GM12878 (cell line): Measurements from ENCODE around the gene FARSB. TPM values are rescaled to one million over a fixed set of nuclear protein-coding genes. Genes with fewer than 3 reads are reported as not detected.

Experiments used
- ATAC-seq: fragments of 200-7000 bp; cut with Tn5 transposase; 3 replicates; pipeline ENCODE4 v1.9.1; 2020; ENCODE audit warnings: mild to moderate bottlenecking, moderate library complexity
- BruUV-seq: library from RNA; stranded (reverse); fragments of 400-500 nt; replicated peaks from 2 replicates; lab custom pipeline; 2021; lab: Mats Ljungman, UMichigan
- CTCF ChIA-PET: fragments of 300-600 bp; sonication (Branson Sonifier 250); formaldehyde crosslinking; extraction: SDS; loops from one replicate; lab custom pipeline; 2021; ENCODE audit warnings: inconsistent platforms; lab: Yijun Ruan, JAX
- POLR2A ChIA-PET: fragments of 350-600 bp; formaldehyde crosslinking; extraction: SDS; loops from one replicate; lab custom pipeline; 2021; ENCODE audit warnings: inconsistent platforms; lab: Charles Lee
- RAD21 ChIA-PET: fragments of 300-600 bp; sonication (Branson Sonifier 250); formaldehyde crosslinking; loops from one replicate; lab custom pipeline; 2023; ENCODE audit warnings: antibody characterized with exemption; ENCODE audit not compliant: unreplicated experiment; lab: Charles Lee
- SMC1A ChIA-PET: fragments of 300-600 bp; sonication (Branson Sonifier 250); formaldehyde crosslinking; loops from one replicate; lab custom pipeline; 2023; ENCODE audit not compliant: unreplicated experiment, uncharacterized antibody; lab: Charles Lee
- DNase-seq: peaks from one replicate; pipeline ENCODE4 v3.0.0-alpha.2; 2011; ENCODE audit warnings: low read depth, low spot score
- FAIRE-seq: peaks from 3 replicates; lab custom pipeline; 2011; peaks lifted over from hg19 to GRCh38; lab: Jason Lieb, UNC
- H2AFZ ChIP-seq: 2 replicates; pipeline ENCODE4 v1.6.0; 2011; ENCODE audit warnings: low read depth, low read length, control low read depth; ENCODE audit not compliant: control insufficient read depth
- H3K27ac ChIP-seq: 2 replicates; pipeline ENCODE4 v1.5.1; 2011; ENCODE audit warnings: control low read depth; ENCODE audit not compliant: control insufficient read depth, insufficient read depth
- H3K27me3 ChIP-seq, 2 experiments: replicated peaks in 1 of 2; 2 replicates each; pipeline versions ENCODE4 v1.6.0 to v1.6.1; 2011; ENCODE audit warnings: low read length in 1 of 2; ENCODE audit not compliant: control insufficient read depth in 2 of 2, insufficient read depth in 2 of 2
- H3K36me3 ChIP-seq, 2 experiments: 2 replicates each; pipeline ENCODE4 v1.5.1; 2011; ENCODE audit warnings: low read length in 1 of 2; ENCODE audit not compliant: control insufficient read depth in 2 of 2, insufficient read depth in 2 of 2
- H3K4me1 ChIP-seq: 2 replicates; pipeline ENCODE4 v1.6.1; 2011; ENCODE audit warnings: mild to moderate bottlenecking, low read length, moderate library complexity, mixed read lengths; ENCODE audit not compliant: control insufficient read depth, insufficient read depth
- H3K4me2 ChIP-seq: 2 replicates; pipeline ENCODE4 v1.6.0; 2011; ENCODE audit warnings: control low read depth; ENCODE audit not compliant: control insufficient read depth, insufficient read depth
- H3K4me3 ChIP-seq: fragments of 200-600 bp; sonication (generic); 2 replicates; pipeline ENCODE4 v1.5.1; 2016
- H3K79me2 ChIP-seq: 2 replicates; pipeline ENCODE4 v1.6.0; 2011; ENCODE audit warnings: low read length; ENCODE audit not compliant: control insufficient read depth, insufficient read depth
- H3K9ac ChIP-seq: 2 replicates; pipeline ENCODE4 v1.8.0; 2011; ENCODE audit warnings: low read length, control low read depth, mixed read lengths; ENCODE audit not compliant: control insufficient read depth, insufficient read depth
- H3K9me3 ChIP-seq: replicated peaks from 3 replicates; pipeline ENCODE4 v1.5.1; 2011; ENCODE audit warnings: mild to moderate bottlenecking, low read length; ENCODE audit not compliant: control insufficient read depth, insufficient read depth
- H4K20me1 ChIP-seq: 2 replicates; pipeline ENCODE4 v1.6.0; 2011; ENCODE audit not compliant: control insufficient read depth, insufficient read depth
- ATF3 ChIP-seq: IDR thresholded peaks from 2 replicates; pipeline ENCODE4 v1.6.1; 2011; ENCODE audit warnings: low read depth, mild to moderate bottlenecking, low read length, moderate library complexity, borderline replicate concordance; ENCODE audit errors: extremely low read depth
- BCL11A ChIP-seq: IDR thresholded peaks from 2 replicates; pipeline ENCODE4 v1.6.1; 2011; ENCODE audit warnings: low read depth, low read length
- CBX3 ChIP-seq: fragments of 200-600 bp; sonication (generic); IDR thresholded peaks from 2 replicates; pipeline ENCODE4 v1.6.1; 2016; ENCODE audit warnings: low read depth, borderline replicate concordance
- GATAD2B ChIP-seq: fragments of 450-650 bp; conservative IDR thresholded peaks from 2 replicates; pipeline ENCODE4 v1.6.1; 2017; ENCODE audit warnings: low read depth, mild to moderate bottlenecking, moderate library complexity
- MTA2 ChIP-seq: fragments of 450-650 bp; IDR thresholded peaks from 2 replicates; pipeline ENCODE4 v1.6.1; 2016; ENCODE audit warnings: low read depth, mild to moderate bottlenecking, moderate library complexity
- MXI1 ChIP-seq: fragments of 150-350 bp; IDR thresholded peaks from 2 replicates; pipeline ENCODE4 v1.6.1; 2011; ENCODE audit warnings: low read depth, mild to moderate bottlenecking, inconsistent platforms, low read length, improper control_type of control experiment
- PML ChIP-seq: IDR thresholded peaks from 2 replicates; pipeline ENCODE4 v1.6.1; 2012; ENCODE audit warnings: low read length, inconsistent platforms
- PRDM15 ChIP-seq: fragments of 450-650 bp; formaldehyde crosslinking; IDR thresholded peaks from 2 replicates; pipeline ENCODE4 v1.4.0; 2020; ENCODE audit warnings: mild to moderate bottlenecking, moderate library complexity
- RELA ChIP-seq: fragments of 450-650 bp; IDR thresholded peaks from 2 replicates; pipeline ENCODE4 v1.8.0; 2014; ENCODE audit warnings: borderline replicate concordance; ENCODE audit not compliant: partially characterized antibody
- SMAD1 ChIP-seq: fragments of 450-650 bp; IDR thresholded peaks from 2 replicates; pipeline ENCODE4 v1.6.1; 2018; ENCODE audit warnings: mild to moderate bottlenecking, low read depth; ENCODE audit not compliant: partially characterized antibody
- STAT1 ChIP-seq: fragments of 450-650 bp; conservative IDR thresholded peaks from 2 replicates; pipeline ENCODE4 v1.6.1; 2014; ENCODE audit warnings: antibody characterized with exemption, mild to moderate bottlenecking
- TARDBP ChIP-seq: IDR thresholded peaks from 2 replicates; pipeline ENCODE4 v1.6.1; 2016; ENCODE audit warnings: borderline replicate concordance
- YBX1 ChIP-seq: fragments of 450-650 bp; IDR thresholded peaks from 2 replicates; pipeline ENCODE4 v1.6.1; 2016; ENCODE audit warnings: antibody characterized with exemption
- WGBS: methylation state at CpG from one replicate; pipeline ENCODE4 v1.1.6; 2016; ENCODE audit warnings: low lambda C conversion rate; ENCODE audit not compliant: insufficient replicate concordance, insufficient coverage; ENCODE audit errors: missing lambda C conversion rate; 5-methylcytosine and 5-hydroxymethylcytosine counted together
- in situ Hi-C: fragments of 300-500 bp; cut with MboI; formaldehyde crosslinking; loops from 9 replicates; pipeline ENCODE4 v1.14.3; 2018; ENCODE audit warnings: mixed read lengths
- intact Hi-C: fragments of 100-400 bp; cut with micrococcal nuclease; formaldehyde crosslinking; loops from one replicate; pipeline ENCODE4 v1.14.2; 2022; ENCODE audit not compliant: unreplicated experiment
- polyA plus RNA-seq, 11 experiments: library from polyadenylated mRNA; depleted of rRNA in 4 of 11; unstranded in 6 of 11; stranded (reverse) in 5 of 11; fragments of >200 nt; fragmentation: Nextera tagmentation in 4 of 11; fragmentation: Illumina TruSeq in 1 of 11; extraction: Ambion mirVana in 4 of 11; extraction: Trizol in 1 of 11; gene quantifications; 1 replicate in 1 of 11; 2 replicates in 10 of 11; pipeline versions ENCODE4 v1.2.1 to v1.2.3, GENCODE V29; 2011 to 2016; ENCODE audit warnings: inconsistent platforms in 2 of 11, missing spikeins in 2 of 11, low read depth in 1 of 11
- total RNA-seq, 4 experiments: library from RNA; depleted of rRNA in 3 of 4; stranded (reverse); fragments of >200 nt in 3 of 4; fragmentation: Illumina TruSeq in 1 of 4; extraction: Trizol in 1 of 4; gene quantifications; 2 replicates each; pipeline versions ENCODE4 v1.2.1 to v1.2.3, GENCODE V29; 2013 to 2021
- TF ChIP-seq, protein P1 (sequence below): fragments of 150-350 bp; IDR thresholded peaks from 2 replicates; pipeline ENCODE4 v1.6.1; 2014; ENCODE audit warnings: mild to moderate bottlenecking, low read depth, low read length
- TF ChIP-seq, protein P2 (sequence below): fragments of 450-650 bp; IDR thresholded peaks from 2 replicates; pipeline ENCODE4 v1.6.1; 2016; ENCODE audit warnings: mild to moderate bottlenecking
- TF ChIP-seq, protein P3 (sequence below): IDR thresholded peaks from 2 replicates; pipeline ENCODE4 v1.6.1; 2011; ENCODE audit warnings: borderline replicate concordance, low read depth, mild to moderate bottlenecking, moderate library complexity, mixed read lengths, low read length; ENCODE audit not compliant: insufficient read depth; ENCODE audit errors: extremely low read length

The FARSB gene
- total and polyA plus RNA-seq, 10 of the 15 experiments (the other 5 are each of a cell fraction or from before 2014, with no cell fraction given), result 32.4 to 127 (median 73.8) TPM

- POLR2A ChIA-PET, result interaction anchor here (0.7 kb wide), 1 partner anchor 9 kb away, joined by 3 read pairs; no protein-coding TSS in a partner anchor
- H3K4me2 ChIP-seq, result no peak overlapping the region
- no peak for TF ChIP-seq PRDM15
- no peak for TF ChIP-seq TARDBP
- no peak for TF ChIP-seq SMAD1
- no peak for TF ChIP-seq PML
- TF ChIP-seq ATF3, result no peak
- TF ChIP-seq GATAD2B, result no peak
- no peak for TF ChIP-seq STAT1
- no peak for TF ChIP-seq MXI1
- TF ChIP-seq YBX1, result no peak
- no peak for TF ChIP-seq BCL11A
- TF ChIP-seq, protein P1, sequence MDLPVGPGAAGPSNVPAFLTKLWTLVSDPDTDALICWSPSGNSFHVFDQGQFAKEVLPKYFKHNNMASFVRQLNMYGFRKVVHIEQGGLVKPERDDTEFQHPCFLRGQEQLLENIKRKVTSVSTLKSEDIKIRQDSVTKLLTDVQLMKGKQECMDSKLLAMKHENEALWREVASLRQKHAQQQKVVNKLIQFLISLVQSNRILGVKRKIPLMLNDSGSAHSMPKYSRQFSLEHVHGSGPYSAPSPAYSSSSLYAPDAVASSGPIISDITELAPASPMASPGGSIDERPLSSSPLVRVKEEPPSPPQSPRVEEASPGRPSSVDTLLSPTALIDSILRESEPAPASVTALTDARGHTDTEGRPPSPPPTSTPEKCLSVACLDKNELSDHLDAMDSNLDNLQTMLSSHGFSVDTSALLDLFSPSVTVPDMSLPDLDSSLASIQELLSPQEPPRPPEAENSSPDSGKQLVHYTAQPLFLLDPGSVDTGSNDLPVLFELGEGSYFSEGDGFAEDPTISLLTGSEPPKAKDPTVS, result no peak
- no peak for TF ChIP-seq MTA2
- TF ChIP-seq RELA, result no peak
- TF ChIP-seq, protein P2, sequence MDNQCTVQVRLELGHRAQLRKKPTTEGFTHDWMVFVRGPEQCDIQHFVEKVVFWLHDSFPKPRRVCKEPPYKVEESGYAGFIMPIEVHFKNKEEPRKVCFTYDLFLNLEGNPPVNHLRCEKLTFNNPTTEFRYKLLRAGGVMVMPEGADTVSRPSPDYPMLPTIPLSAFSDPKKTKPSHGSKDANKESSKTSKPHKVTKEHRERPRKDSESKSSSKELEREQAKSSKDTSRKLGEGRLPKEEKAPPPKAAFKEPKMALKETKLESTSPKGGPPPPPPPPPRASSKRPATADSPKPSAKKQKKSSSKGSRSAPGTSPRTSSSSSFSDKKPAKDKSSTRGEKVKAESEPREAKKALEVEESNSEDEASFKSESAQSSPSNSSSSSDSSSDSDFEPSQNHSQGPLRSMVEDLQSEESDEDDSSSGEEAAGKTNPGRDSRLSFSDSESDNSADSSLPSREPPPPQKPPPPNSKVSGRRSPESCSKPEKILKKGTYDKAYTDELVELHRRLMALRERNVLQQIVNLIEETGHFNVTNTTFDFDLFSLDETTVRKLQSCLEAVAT, result no peak
- TF ChIP-seq CBX3, result no peak
- TF ChIP-seq, protein P3, sequence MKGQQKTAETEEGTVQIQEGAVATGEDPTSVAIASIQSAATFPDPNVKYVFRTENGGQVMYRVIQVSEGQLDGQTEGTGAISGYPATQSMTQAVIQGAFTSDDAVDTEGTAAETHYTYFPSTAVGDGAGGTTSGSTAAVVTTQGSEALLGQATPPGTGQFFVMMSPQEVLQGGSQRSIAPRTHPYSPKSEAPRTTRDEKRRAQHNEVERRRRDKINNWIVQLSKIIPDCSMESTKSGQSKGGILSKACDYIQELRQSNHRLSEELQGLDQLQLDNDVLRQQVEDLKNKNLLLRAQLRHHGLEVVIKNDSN, result no peak
These were observed 32.1 kb downstream of the FARSB start for GRCh38 chr2:222623756-222624309.

More at GRCh38 chr2:222623756-222624309, 32.1 kb downstream of the FARSB start:
- Histone ChIP-seq H3K79me2 (no peaks in the 10 kb centered on the region), H3K9me3 (no peaks in the 10 kb centered on the region), H2AFZ (no peak overlapping the region), H3K36me3 (peaks cover 3 to 25% of the 10 kb centered on the region in 2 experiments; a peak in 3 of 4 replicates), H3K9ac (no peak overlapping the region), H4K20me1 (no peaks in the 10 kb centered on the region), H3K27me3 (no peaks in the 10 kb centered on the region), H3K4me1 (no peaks in the 10 kb centered on the region), H3K4me3 (no peak overlapping the region), H3K27ac (no peak overlapping the region)
- no peak for FAIRE-seq
- ChIA-PET CTCF (interaction anchor here (0.7 to 2.2 kb wide), 4 partner anchors 9 to 306 kb away, joined by 3 to 7 read pairs (median 3); no protein-coding TSS in a partner anchor), SMC1A (interaction anchor here (1.2 to 1.8 kb wide), 2 partner anchors 27 to 306 kb away, joined by 3 to 5 read pairs; no protein-coding TSS in a partner anchor), RAD21 (interaction anchor here (2.1 kb wide), 1 partner anchor 306 kb away, joined by 7 read pairs; no protein-coding TSS in a partner anchor)
- 97% methylated on average over 6 of the region's 6 CpGs for WGBS
- no peak for DNase-seq
- intact Hi-C loops (no loop called here), in situ Hi-C loops (no loop called here)
- no peak for ATAC-seq
- no TSS peak for BruUV-seq
